T-helper 2 cell treated with Interferon-gamma antibody and Interleukin-4, amounts not matched to agents 100 ng/mL and 5 ng/mL, for 36 hours (primary cell): ENCODE measurements around the gene REG3A. TPM values are rescaled to one million over a fixed set of nuclear protein-coding genes. Genes with fewer than 3 reads are reported as not detected.

Experiments used
- intact Hi-C: fragments of 100-400 bp; cut with micrococcal nuclease; formaldehyde crosslinking; loops from one replicate; pipeline ENCODE4 v1.15.1; 2023
- total RNA-seq: library from RNA; stranded (reverse); gene quantifications from 2 replicates; pipeline ENCODE4 v1.2.3, GENCODE V29; 2022

The REG3A gene
- total RNA-seq, 1 donor from 2014 or later: not detected

DNA sequence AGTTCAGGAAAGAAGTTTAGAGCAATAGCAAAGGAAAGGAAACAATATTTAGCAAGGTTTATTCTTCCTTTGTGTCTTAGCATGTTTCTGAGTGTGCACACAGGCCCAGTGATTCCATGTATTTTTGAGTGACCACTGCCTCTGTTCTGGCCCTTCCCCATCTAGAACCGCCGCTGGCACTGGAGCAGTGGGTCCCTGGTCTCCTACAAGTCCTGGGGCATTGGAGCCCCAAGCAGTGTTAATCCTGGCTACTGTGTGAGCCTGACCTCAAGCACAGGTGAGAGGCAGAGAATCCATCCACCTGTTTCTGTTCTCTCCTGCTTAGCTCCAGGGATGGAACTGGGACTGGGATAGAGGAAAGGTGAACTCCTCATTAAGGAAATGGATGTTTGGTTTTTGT lies 36.9 kb downstream of the REG3A start:
- intact Hi-C loops: no loop called here

DNA sequence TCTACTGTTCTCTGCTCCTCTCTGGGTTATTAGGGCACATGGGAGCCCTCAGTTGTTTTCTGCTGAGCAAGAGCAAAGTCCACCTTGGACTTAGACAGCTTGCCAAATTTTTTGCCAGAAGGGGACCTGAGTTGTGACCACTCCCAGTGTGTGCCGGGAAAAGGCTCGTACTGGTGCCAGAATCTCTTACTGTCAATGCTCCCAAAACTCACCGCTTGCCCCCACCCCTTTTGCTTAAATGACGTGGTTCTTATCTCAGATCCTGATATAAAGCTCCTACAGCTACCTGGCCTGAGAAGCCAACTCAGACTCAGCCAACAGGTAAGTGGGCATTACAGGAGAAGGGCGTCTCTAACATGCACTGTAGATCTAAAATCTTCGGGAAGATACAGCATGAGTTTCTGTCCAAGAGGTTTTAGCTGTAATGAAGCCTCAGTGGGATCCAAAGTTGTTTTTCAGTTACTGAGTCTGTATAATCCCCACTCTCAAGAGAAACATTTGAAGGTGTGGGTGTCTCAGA lies 39.3 kb downstream of the REG3A start, which contains the start of gene REG1A:
TSS of gene REG1A (plus strand) at position 295 of the 520 bp plus-strand sequence. CDS start 374 bp downstream, outside the sequence.
- intact Hi-C loops: no loop called here

DNA sequence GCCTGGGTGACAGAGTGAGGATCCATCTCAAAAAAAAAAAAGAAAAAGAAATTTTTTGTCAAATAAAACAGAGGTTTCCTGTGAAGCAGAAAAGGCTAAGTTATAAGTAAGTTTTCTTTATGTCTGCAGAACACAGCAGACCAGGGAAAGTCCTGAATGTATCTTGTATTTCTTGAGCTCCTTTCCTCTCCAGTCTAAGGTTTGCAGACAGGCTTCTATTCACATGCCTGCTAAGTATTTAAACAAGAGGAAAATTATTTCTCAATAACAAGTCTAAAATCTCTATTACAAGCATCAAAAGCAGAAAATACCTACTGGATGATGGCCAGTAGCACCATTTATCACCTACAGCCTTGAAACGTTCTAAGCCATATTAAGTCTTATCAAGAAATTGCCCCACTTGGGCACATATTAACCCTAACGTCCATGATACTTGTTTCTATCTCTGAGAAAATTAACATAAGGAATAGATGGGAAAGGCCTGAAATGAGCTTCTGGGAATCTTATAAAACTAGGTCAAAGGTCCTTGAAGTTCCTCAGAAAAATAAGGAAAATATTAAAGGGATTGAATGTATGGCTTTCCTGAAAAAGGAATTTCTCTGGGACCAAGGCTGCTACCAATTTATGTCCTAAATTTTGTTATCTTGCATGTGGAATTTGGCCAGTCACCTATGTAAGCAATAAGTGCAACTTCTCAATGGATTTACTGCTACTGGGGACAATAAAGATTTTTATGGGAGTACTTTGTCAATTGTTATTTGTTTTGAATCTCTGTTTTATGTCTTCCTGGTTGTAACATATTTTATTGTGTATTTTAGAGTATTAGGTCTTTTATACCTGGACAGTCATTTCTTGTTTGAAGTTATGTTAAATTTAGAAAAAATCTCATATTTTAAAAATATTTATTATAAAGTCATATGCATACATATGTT lies 42.3 kb downstream of the REG3A start:
- intact Hi-C loops: no loop called here

DNA sequence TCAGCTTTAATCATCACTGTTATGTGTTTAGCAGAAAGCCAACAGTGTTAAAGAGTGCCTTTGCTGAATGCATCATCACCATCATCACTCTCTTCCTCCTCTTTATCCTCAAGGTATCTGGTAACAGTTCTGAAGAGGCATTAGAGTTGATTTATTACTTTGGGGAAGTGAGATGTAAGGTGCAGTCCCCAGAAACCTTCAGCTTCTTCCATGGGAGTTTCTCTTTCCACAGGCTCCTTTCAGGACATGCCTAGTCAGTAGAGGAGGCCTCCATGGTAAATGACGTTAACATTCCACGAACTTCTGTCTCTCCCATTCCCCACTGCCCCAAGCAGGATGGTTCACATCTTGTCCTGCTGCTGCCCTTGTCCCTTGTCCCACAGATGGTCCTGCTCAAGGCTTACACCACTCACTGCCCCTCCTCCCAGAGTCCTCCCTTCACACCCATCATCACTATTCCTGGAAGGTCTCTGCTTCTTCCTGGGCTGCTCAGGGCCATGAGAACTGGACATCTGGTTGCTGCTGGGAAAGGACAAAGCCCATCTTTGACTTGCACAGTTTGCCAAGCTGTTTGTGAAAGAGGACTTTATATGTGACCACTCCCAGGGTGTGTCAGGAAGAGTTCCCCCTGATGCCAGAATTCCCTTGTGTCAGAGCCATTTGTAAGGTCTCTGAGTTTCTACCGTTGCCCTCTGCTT lies 44.6 kb downstream of the REG3A start:
- intact Hi-C loops: no loop called here

DNA sequence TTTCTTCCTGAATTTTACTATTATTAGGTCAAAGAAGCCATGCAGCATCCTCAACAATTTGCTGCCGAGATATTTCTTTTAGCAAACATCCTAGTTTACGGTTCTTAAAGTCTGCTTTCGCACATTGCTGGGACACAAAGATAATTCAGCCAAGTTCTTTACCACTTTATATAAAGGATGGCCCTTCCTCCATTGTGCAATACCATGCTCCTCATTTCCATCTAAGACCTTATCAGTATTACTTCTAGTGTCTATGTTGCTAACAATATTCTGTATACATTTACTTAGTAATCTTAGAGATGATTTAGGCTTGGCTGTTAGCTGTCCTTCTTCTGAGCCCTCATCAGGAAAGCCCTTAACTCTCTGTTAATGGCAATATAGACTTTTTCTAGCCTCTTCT lies 47.3 kb downstream of the REG3A start:
- intact Hi-C loops: no loop called here

Other genes with a start within 250 kb of the REG3A start
- gene REG3G, start 134.1 kb downstream of the REG3A start, total RNA-seq: not detected in 2 replicates
- gene REG1B, start 71.8 kb downstream of the REG3A start, total RNA-seq: not detected in 2 replicates
- not detected in 2 replicates for gene REG1A, start 39.3 kb downstream of the REG3A start, total RNA-seq